Neural cell (in vitro differentiated cells): ENCODE results near the gene SNX27. TPM values are rescaled to one million over a fixed set of nuclear protein-coding genes. Genes with fewer than 3 reads are reported as not detected.

Source experiments
- H2AFZ ChIP-seq: fragments of 200-600, 300-800 bp; sonication (generic), shearing (Covaris generic); 2 replicates; pipeline ENCODE4 v1.6.0; 2014; ENCODE audit warnings: low read depth, mild to moderate bottlenecking, antibody characterized with exemption, low read length, moderate library complexity
- H3F3A ChIP-seq: fragments of 200-600 bp; shearing (Covaris generic); 2 replicates; pipeline ENCODE4 v1.6.1; 2016; ENCODE audit warnings: mild to moderate bottlenecking, moderate library complexity, mixed read lengths, antibody characterized with exemption, low read length; ENCODE audit not compliant: insufficient read depth, poor library complexity, severe bottlenecking
- H3K27ac ChIP-seq: fragments of 200-600, 300-800 bp; sonication (generic), shearing (Covaris generic); 2 replicates; pipeline ENCODE4 v1.5.1; 2014; ENCODE audit warnings: mild to moderate bottlenecking, low read length, moderate library complexity
- H3K27me3 ChIP-seq: fragments of 300-800, 200-600 bp; sonication (generic), shearing (Covaris generic); 2 replicates; pipeline ENCODE4 v1.6.0; 2014; ENCODE audit warnings: mild to moderate bottlenecking, low read depth, low read length, moderate library complexity; ENCODE audit not compliant: insufficient read depth
- H3K36me3 ChIP-seq: fragments of 300-800, 200-600 bp; sonication (generic), shearing (Covaris generic); 2 replicates; pipeline ENCODE4 v1.5.1; 2014; ENCODE audit warnings: mild to moderate bottlenecking, antibody characterized with exemption, low read length, moderate library complexity; ENCODE audit not compliant: insufficient read depth
- H3K4me2 ChIP-seq: fragments of 300-800, 200-600 bp; sonication (generic), shearing (Covaris generic); 2 replicates; pipeline ENCODE4 v1.6.0; 2014; ENCODE audit warnings: mild to moderate bottlenecking, low read length
- H3K4me3 ChIP-seq: fragments of 300-800, 200-600 bp; sonication (generic), shearing (Covaris generic); 2 replicates; pipeline ENCODE4 v1.5.1; 2014; ENCODE audit warnings: mild to moderate bottlenecking, low read length, moderate library complexity
- H3K79me2 ChIP-seq: fragments of 200-600 bp; shearing (Covaris generic); replicated peaks from 2 replicates; pipeline ENCODE4 v1.6.0; 2014; ENCODE audit warnings: mild to moderate bottlenecking, low read length, moderate library complexity; ENCODE audit not compliant: insufficient read depth
- H3K9ac ChIP-seq: fragments of 300-800, 200-600 bp; sonication (generic), shearing (Covaris generic); 2 replicates; pipeline ENCODE4 v1.6.1; 2016; ENCODE audit warnings: mild to moderate bottlenecking, low read length, mixed read lengths
- H3K9me2 ChIP-seq: fragments of 200-600 bp; shearing (Covaris generic); 2 replicates; pipeline ENCODE4 v1.6.1; 2016; ENCODE audit warnings: mild to moderate bottlenecking, low read length, mixed read lengths; ENCODE audit not compliant: insufficient read depth
- H3K9me3 ChIP-seq: fragments of 200-600, 300-800 bp; sonication (generic), shearing (Covaris generic); 2 replicates; pipeline ENCODE4 v1.6.1; 2016; ENCODE audit warnings: mild to moderate bottlenecking, mixed run types, low read length, moderate library complexity, mixed read lengths
- H4K20me1 ChIP-seq: fragments of 200-600 bp; shearing (Covaris generic); 2 replicates; pipeline ENCODE4 v1.6.1; 2016; ENCODE audit warnings: mild to moderate bottlenecking, mixed run types; ENCODE audit not compliant: insufficient read depth
- EP300 ChIP-seq: fragments of 450-650 bp; conservative IDR thresholded peaks from 2 replicates; pipeline ENCODE4 v1.6.1; 2014; ENCODE audit warnings: antibody characterized with exemption, mild to moderate bottlenecking, moderate library complexity; ENCODE audit not compliant: poor library complexity, severe bottlenecking
- EZH2 ChIP-seq: fragments of 200-600, 300-800 bp; shearing (Covaris generic), sonication (generic); IDR thresholded peaks from 2 replicates; pipeline ENCODE4 v1.6.1; 2014; ENCODE audit warnings: antibody characterized with exemption, low read length, borderline replicate concordance, mild to moderate bottlenecking; ENCODE audit not compliant: insufficient read depth, poor library complexity, severe bottlenecking
- MXI1 ChIP-seq: fragments of 450-650 bp; conservative IDR thresholded peaks from 2 replicates; pipeline ENCODE4 v1.6.1; 2014; ENCODE audit warnings: antibody characterized with exemption, mild to moderate bottlenecking; ENCODE audit not compliant: poor library complexity, severe bottlenecking
- POLR2AphosphoS5 ChIP-seq: IDR thresholded peaks from 2 replicates; pipeline ENCODE4 v1.6.1; 2012
- RAD21 ChIP-seq: fragments of 450-650 bp; conservative IDR thresholded peaks from 2 replicates; pipeline ENCODE4 v1.6.1; 2014; ENCODE audit warnings: antibody characterized with exemption, mild to moderate bottlenecking, moderate library complexity
- SMC3 ChIP-seq: fragments of 450-650 bp; conservative IDR thresholded peaks from 2 replicates; pipeline ENCODE4 v1.6.1; 2014; ENCODE audit warnings: antibody characterized with exemption, mild to moderate bottlenecking, moderate library complexity; ENCODE audit not compliant: poor library complexity
- TAF1 ChIP-seq: IDR thresholded peaks from 2 replicates; pipeline ENCODE4 v1.6.1; 2012; ENCODE audit warnings: low read depth
- polyA plus RNA-seq: library from polyadenylated mRNA; depleted of rRNA; stranded (reverse); fragments of >200 nt; gene quantifications from 2 replicates; pipeline ENCODE4 v1.2.3, GENCODE V29; 2014
- TF ChIP-seq, protein P1 (sequence below): fragments of 450-650 bp; IDR thresholded peaks from 2 replicates; pipeline ENCODE4 v1.5.1; 2014; ENCODE audit warnings: antibody characterized with exemption, mild to moderate bottlenecking, moderate library complexity; ENCODE audit not compliant: poor library complexity, severe bottlenecking
- TF ChIP-seq, protein P2 (sequence below): IDR thresholded peaks from 2 replicates; pipeline ENCODE4 v1.6.1; 2012; ENCODE audit warnings: borderline replicate concordance

Gene SNX27
- polyA plus RNA-seq, 1 donor from 2014 or later: 30.2 TPM

DNA sequence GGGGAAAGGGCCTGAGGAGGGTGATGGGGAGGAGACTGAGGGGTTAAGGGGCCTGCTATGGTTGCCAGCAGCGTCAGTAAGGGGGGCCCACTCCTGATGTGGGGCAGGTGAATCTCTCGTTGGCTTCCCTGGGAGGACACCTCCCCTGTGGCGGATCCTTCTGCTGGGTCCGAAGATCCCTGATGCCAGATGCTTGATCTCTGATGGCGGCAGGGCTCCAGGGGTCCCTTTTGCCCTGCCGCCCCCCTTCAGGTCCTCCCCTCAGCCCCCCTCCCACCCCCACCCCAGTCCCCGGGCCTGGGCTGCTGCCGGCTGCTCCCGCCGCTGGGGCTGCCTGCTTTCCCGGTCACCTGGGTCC lies 104.5 kb downstream of the SNX27 start:
- Histone ChIP-seq H3F3A (peaks cover 6% of the 10 kb centered on the region), H3K9ac (peak overlapping the region; percentile 94), H3K4me3 (peak overlapping the region; percentile 72), H3K36me3 (peaks cover 11% of the 10 kb centered on the region), H3K79me2 (peaks cover 57% of the 10 kb centered on the region), H3K9me3 (no peaks in the 10 kb centered on the region), H2AFZ (no peak overlapping the region), H3K27ac (peak overlapping the region; percentile 99), H3K9me2 (no peaks in the 10 kb centered on the region), H4K20me1 (no peaks in the 10 kb centered on the region), H3K27me3 (no peaks in the 10 kb centered on the region), H3K4me2 (peak overlapping the region; percentile 92)
- no peak for TF ChIP-seq EP300
- TF ChIP-seq, protein P1, sequence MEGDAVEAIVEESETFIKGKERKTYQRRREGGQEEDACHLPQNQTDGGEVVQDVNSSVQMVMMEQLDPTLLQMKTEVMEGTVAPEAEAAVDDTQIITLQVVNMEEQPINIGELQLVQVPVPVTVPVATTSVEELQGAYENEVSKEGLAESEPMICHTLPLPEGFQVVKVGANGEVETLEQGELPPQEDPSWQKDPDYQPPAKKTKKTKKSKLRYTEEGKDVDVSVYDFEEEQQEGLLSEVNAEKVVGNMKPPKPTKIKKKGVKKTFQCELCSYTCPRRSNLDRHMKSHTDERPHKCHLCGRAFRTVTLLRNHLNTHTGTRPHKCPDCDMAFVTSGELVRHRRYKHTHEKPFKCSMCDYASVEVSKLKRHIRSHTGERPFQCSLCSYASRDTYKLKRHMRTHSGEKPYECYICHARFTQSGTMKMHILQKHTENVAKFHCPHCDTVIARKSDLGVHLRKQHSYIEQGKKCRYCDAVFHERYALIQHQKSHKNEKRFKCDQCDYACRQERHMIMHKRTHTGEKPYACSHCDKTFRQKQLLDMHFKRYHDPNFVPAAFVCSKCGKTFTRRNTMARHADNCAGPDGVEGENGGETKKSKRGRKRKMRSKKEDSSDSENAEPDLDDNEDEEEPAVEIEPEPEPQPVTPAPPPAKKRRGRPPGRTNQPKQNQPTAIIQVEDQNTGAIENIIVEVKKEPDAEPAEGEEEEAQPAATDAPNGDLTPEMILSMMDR: peak; percentile 18
- TF ChIP-seq RAD21: no peak
- no peak for TF ChIP-seq EZH2
- peak; percentile 7 for TF ChIP-seq MXI1
- TF ChIP-seq, protein P2, sequence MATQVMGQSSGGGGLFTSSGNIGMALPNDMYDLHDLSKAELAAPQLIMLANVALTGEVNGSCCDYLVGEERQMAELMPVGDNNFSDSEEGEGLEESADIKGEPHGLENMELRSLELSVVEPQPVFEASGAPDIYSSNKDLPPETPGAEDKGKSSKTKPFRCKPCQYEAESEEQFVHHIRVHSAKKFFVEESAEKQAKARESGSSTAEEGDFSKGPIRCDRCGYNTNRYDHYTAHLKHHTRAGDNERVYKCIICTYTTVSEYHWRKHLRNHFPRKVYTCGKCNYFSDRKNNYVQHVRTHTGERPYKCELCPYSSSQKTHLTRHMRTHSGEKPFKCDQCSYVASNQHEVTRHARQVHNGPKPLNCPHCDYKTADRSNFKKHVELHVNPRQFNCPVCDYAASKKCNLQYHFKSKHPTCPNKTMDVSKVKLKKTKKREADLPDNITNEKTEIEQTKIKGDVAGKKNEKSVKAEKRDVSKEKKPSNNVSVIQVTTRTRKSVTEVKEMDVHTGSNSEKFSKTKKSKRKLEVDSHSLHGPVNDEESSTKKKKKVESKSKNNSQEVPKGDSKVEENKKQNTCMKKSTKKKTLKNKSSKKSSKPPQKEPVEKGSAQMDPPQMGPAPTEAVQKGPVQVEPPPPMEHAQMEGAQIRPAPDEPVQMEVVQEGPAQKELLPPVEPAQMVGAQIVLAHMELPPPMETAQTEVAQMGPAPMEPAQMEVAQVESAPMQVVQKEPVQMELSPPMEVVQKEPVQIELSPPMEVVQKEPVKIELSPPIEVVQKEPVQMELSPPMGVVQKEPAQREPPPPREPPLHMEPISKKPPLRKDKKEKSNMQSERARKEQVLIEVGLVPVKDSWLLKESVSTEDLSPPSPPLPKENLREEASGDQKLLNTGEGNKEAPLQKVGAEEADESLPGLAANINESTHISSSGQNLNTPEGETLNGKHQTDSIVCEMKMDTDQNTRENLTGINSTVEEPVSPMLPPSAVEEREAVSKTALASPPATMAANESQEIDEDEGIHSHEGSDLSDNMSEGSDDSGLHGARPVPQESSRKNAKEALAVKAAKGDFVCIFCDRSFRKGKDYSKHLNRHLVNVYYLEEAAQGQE: no peak
- TF ChIP-seq POLR2AphosphoS5: no peak
- no peak for TF ChIP-seq TAF1
- no peak for TF ChIP-seq SMC3

DNA sequence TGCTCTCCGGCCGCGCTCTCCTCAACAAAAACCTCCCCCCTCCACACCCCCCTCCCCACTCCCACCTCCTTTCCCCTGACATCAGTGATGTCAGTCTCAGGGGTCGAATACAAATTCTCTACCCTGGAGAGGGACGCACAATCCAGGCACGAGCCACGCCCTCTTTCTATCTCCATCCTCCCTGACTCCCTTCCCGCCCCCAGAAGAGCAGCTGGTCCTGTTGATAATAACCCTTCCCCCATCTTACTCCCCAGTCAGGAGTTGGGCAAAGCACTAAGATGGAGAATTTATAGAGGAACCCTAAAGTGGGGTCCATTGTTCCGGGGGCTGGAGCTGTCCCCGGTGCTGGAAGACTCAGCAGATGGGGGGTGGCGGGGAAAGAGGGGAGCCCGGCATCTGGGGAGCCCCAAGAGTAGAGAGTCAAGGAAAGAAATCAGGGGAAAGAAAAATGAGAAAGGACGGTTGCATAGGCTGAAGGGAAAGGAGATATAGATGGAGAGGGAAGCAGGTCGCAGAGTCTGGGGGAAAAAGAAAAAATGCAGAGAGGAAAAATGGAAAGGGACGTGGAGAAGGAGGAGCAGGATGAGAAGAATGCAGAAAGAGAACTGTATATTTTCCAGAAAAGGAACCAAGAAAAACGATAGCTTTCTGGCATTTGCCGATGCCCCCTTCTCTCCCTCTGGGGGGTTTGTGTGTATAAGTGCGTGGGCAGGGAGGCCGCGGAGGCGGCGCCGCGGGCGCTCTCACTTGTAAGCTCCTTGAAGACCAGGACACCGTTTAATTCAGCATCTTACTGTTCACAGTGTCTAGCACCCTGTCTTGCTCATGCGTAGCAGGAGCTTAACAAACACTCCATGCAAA lies 105.2 kb downstream of the SNX27 start, which contains the start of gene CELF3:
CELF3 (minus strand) TSS at position 33 of the 861 bp plus-strand sequence. CDS start 783 bp downstream, outside the sequence.
- no peaks in the 10 kb centered on the region for H3K27me3 ChIP-seq
- H3K9me3 ChIP-seq: no peaks in the 10 kb centered on the region
- H3K36me3 ChIP-seq: peaks cover 11% of the 10 kb centered on the region
- H3K4me3 ChIP-seq: peak within 1 kb of the TSS; percentile 72
- TF ChIP-seq TAF1 (peak; percentile 32), POLR2AphosphoS5 (peak; percentile 70), EP300 (peak; percentile 68), RAD21 (no peak)
- TF ChIP-seq, protein P1: no peak
- TF ChIP-seq, protein P2: peak; percentile 82
- H3K4me2 ChIP-seq: peak within 1 kb of the TSS; percentile 92
- peak within 1 kb of the TSS; percentile 37 for H2AFZ ChIP-seq
- no peaks in the 10 kb centered on the region for H4K20me1 ChIP-seq
- peaks cover 6% of the 10 kb centered on the region for H3F3A ChIP-seq
- H3K9ac ChIP-seq: peak within 1 kb of the TSS; percentile 94
- peaks cover 51% of the 10 kb centered on the region for H3K79me2 ChIP-seq
- H3K9me2 ChIP-seq: no peaks in the 10 kb centered on the region
- peak within 1 kb of the TSS; percentile 99 for H3K27ac ChIP-seq
